Measurements from ENCODE around the gene ATG9B. TPM values are rescaled to one million over a fixed set of nuclear protein-coding genes. Genes with fewer than 3 reads are reported as not detected.

Gene ATG9B
- total and polyA plus RNA-seq, 2 donors (not counting 1 experiment from before 2014, with no cell fraction given) = under 0.01 to 0.03 TPM

- no peak overlapping the region for H3K4me3 ChIP-seq (replicated peaks in 1 of 4; ENCODE audit: control extremely low read depth in 1 of 4, insufficient read depth in 1 of 4, low read depth in 3 of 4, low read length in 4 of 4)
- no peaks in the 10 kb centered on the region for H4K20me1 ChIP-seq (ENCODE audit: control insufficient read depth, extremely low read depth, insufficient read depth, low read length)
- H3K27me3 ChIP-seq (ENCODE audit: control insufficient read depth, insufficient read depth, low read length) = peaks cover 35% of the 10 kb centered on the region
- H3K79me2 ChIP-seq (ENCODE audit: control insufficient read depth, insufficient read depth, low read length) = no peaks in the 10 kb centered on the region
- H3K9me3 ChIP-seq (ENCODE audit: control insufficient read depth, insufficient read depth, low read depth, low read length) = no peaks in the 10 kb centered on the region
- no peak overlapping the region for H3K9ac ChIP-seq (ENCODE audit: insufficient read depth, low read length)
- TF ChIP-seq CTCF (conservative IDR thresholded peaks at IDR 0.05 in 1 of 2, IDR thresholded peaks at IDR 0.05 in 1 of 2; ENCODE audit: low read depth in 1 of 2, low read length in 2 of 2) (no peak), EZH2 (IDR thresholded peaks at IDR 0.05; ENCODE audit: low read length, missing control alignments) (no peak)
- H2AFZ ChIP-seq (ENCODE audit: low read length) = no peak overlapping the region
- H3K4me2 ChIP-seq (ENCODE audit: extremely low read depth, insufficient read depth, low read length) = no peak overlapping the region
- peaks cover 4% of the 10 kb centered on the region for H3K4me1 ChIP-seq (ENCODE audit: control insufficient read depth, extremely low read depth, insufficient read depth, low read length)
- no peak overlapping the region for H3K27ac ChIP-seq (ENCODE audit: insufficient read depth, low read length)
- H3K36me3 ChIP-seq (ENCODE audit: control insufficient read depth, insufficient read depth, low read length) = no peaks in the 10 kb centered on the region
- DNase-seq (ENCODE audit: low read depth in 2 of 2) = no peak
Measured at GRCh38 chr7:151015967-151016366, 8.3 kb downstream of the ATG9B start.

- Histone ChIP-seq H2AFZ (ENCODE audit: low read length) (no peak overlapping the region), H4K20me1 (ENCODE audit: control insufficient read depth, extremely low read depth, insufficient read depth, low read length) (no peaks in the 10 kb centered on the region), H3K4me2 (ENCODE audit: extremely low read depth, insufficient read depth, low read length) (no peak overlapping the region), H3K4me3 (replicated peaks in 1 of 4; ENCODE audit: control extremely low read depth in 1 of 4, insufficient read depth in 1 of 4, low read depth in 3 of 4, low read length in 4 of 4) (no peak overlapping the region), H3K27ac (ENCODE audit: insufficient read depth, low read length) (no peak overlapping the region), H3K36me3 (ENCODE audit: control insufficient read depth, insufficient read depth, low read length) (no peaks in the 10 kb centered on the region), H3K27me3 (ENCODE audit: control insufficient read depth, insufficient read depth, low read length) (peaks cover 28% of the 10 kb centered on the region), H3K79me2 (ENCODE audit: control insufficient read depth, insufficient read depth, low read length) (no peaks in the 10 kb centered on the region), H3K4me1 (ENCODE audit: control insufficient read depth, extremely low read depth, insufficient read depth, low read length) (peaks cover 4% of the 10 kb centered on the region), H3K9me3 (ENCODE audit: control insufficient read depth, insufficient read depth, low read depth, low read length) (no peaks in the 10 kb centered on the region), H3K9ac (ENCODE audit: insufficient read depth, low read length) (no peak overlapping the region)
- TF ChIP-seq CTCF (conservative IDR thresholded peaks at IDR 0.05 in 1 of 2, IDR thresholded peaks at IDR 0.05 in 1 of 2; ENCODE audit: low read depth in 1 of 2, low read length in 2 of 2) = no peak
- TF ChIP-seq EZH2 (IDR thresholded peaks at IDR 0.05; ENCODE audit: low read length, missing control alignments) = no peak
- no peak for DNase-seq (ENCODE audit: low read depth in 2 of 2)
Measured at GRCh38 chr7:151014950-151015349, 9.3 kb downstream of the ATG9B start.

GRCh38 chr7:151013733-151014497 is 10.4 kb downstream of the ATG9B start:
- Histone ChIP-seq H3K79me2 (ENCODE audit: control insufficient read depth, insufficient read depth, low read length) (no peaks in the 10 kb centered on the region), H2AFZ (ENCODE audit: low read length) (peak overlapping the region; percentile 46), H3K27me3 (ENCODE audit: control insufficient read depth, insufficient read depth, low read length) (peaks cover 18% of the 10 kb centered on the region), H3K9ac (ENCODE audit: insufficient read depth, low read length) (no peak overlapping the region), H3K36me3 (ENCODE audit: control insufficient read depth, insufficient read depth, low read length) (no peaks in the 10 kb centered on the region), H3K9me3 (ENCODE audit: control insufficient read depth, insufficient read depth, low read depth, low read length) (no peaks in the 10 kb centered on the region), H3K4me2 (ENCODE audit: extremely low read depth, insufficient read depth, low read length) (peak overlapping the region; percentile 85), H4K20me1 (ENCODE audit: control insufficient read depth, extremely low read depth, insufficient read depth, low read length) (no peaks in the 10 kb centered on the region), H3K27ac (ENCODE audit: insufficient read depth, low read length) (no peak overlapping the region), H3K4me3 (replicated peaks in 1 of 4; ENCODE audit: control extremely low read depth in 1 of 4, insufficient read depth in 1 of 4, low read depth in 3 of 4, low read length in 4 of 4) (peak overlapping the region in 2 of 4 experiments; percentile 14 to 31), H3K4me1 (ENCODE audit: control insufficient read depth, extremely low read depth, insufficient read depth, low read length) (peaks cover 4% of the 10 kb centered on the region)
- TF ChIP-seq CTCF (conservative IDR thresholded peaks at IDR 0.05 in 1 of 2, IDR thresholded peaks at IDR 0.05 in 1 of 2; ENCODE audit: low read depth in 1 of 2, low read length in 2 of 2) (no peak), EZH2 (IDR thresholded peaks at IDR 0.05; ENCODE audit: low read length, missing control alignments) (no peak)
- peak; percentile 39 to 62 for DNase-seq (ENCODE audit: low read depth in 2 of 2)

All from fibroblast of lung (primary cell).